ENCODE data around the gene SNTA1. TPM values are rescaled to one million over a fixed set of nuclear protein-coding genes. Genes with fewer than 3 reads are reported as not detected.

SNTA1 gene
- total and polyA plus RNA-seq, 2 of the 13 experiments (the other 11 are each of a cell fraction or from before 2014, with no cell fraction given) = 16.4 to 18.3 TPM

- TF ChIP-seq BRF2 (CRISPR knock-in tag; IDR thresholded peaks at IDR 0.05) (no peak), MAFG (CRISPR knock-in tag; IDR thresholded peaks at IDR 0.05) (no peak), CBX1 (IDR thresholded peaks at IDR 0.05; ENCODE audit: low read depth) (no peak), CEBPZ (IDR thresholded peaks at IDR 0.05; ENCODE audit: low read length) (no peak), ZNF24 (IDR thresholded peaks at IDR 0.05) (no peak), ATF4 (CRISPR knock-in tag; IDR thresholded peaks at IDR 0.05) (peak in 1 of 2 experiments; percentile 39; a peak in 1 of 4 replicates), FOSL1 (CRISPR knock-in tag; IDR thresholded peaks at IDR 0.05; ENCODE audit: borderline replicate concordance) (0 out of 2 replicates have a peak, but pooled peaks have one; percentile 10), SMC3 (IDR thresholded peaks at IDR 0.05; ENCODE audit: low read length) (peak; percentile 37), HNRNPL (IDR thresholded peaks at IDR 0.05; ENCODE audit: low read depth, low read length) (no peak), ZNF414 (CRISPR knock-in tag; IDR thresholded peaks at IDR 0.05) (peak; percentile 38; the same call in 1 of the 2 replicates), HOXA3 (CRISPR knock-in tag; IDR thresholded peaks at IDR 0.05) (0 out of 2 replicates have a peak, but pooled peaks have one; percentile 18), FOXJ3 (CRISPR knock-in tag; IDR thresholded peaks at IDR 0.05; ENCODE audit: borderline replicate concordance) (0 out of 2 replicates have a peak, but pooled peaks have one; percentile 28), ARNT (IDR thresholded peaks at IDR 0.05) (no peak), REST (IDR thresholded peaks at IDR 0.05; ENCODE audit: borderline replicate concordance in 1 of 2, low read depth in 1 of 2, low read length in 2 of 2) (no peak), ZNF615 (CRISPR knock-in tag; IDR thresholded peaks at IDR 0.05; ENCODE audit: borderline replicate concordance) (no peak), TBX3 (IDR thresholded peaks at IDR 0.05; ENCODE audit: borderline replicate concordance) (no peak), ZNF800 (CRISPR knock-in tag; IDR thresholded peaks at IDR 0.05) (no peak)
These were observed 1.4 kb upstream of the SNTA1 start (continued) for GRCh38 chr20:33444797-33445560.
